GM21360 (cell line): Measurements from ENCODE around the gene MACROD2.
"Not testable (repeated sequence)": the region's sequence is repeated elsewhere in the genome, so short reads cannot be mapped to it uniquely, and the experiment has no call there.

Experiments used
- ATAC-seq: cut with Tn5 transposase; IDR thresholded peaks from one replicate; pipeline ENCODE4 v1.9.1; 2021; ENCODE audit warnings: mild to moderate bottlenecking, moderate library complexity; ENCODE audit not compliant: unreplicated experiment

MACROD2 gene

GRCh38 chr20:15930311-15931305 lies 1935.3 kb downstream of the MACROD2 start:
- no peak for ATAC-seq

GRCh38 chr20:15931897-15932296 lies 1936.6 kb downstream of the MACROD2 start:
- no peak for ATAC-seq

DNA sequence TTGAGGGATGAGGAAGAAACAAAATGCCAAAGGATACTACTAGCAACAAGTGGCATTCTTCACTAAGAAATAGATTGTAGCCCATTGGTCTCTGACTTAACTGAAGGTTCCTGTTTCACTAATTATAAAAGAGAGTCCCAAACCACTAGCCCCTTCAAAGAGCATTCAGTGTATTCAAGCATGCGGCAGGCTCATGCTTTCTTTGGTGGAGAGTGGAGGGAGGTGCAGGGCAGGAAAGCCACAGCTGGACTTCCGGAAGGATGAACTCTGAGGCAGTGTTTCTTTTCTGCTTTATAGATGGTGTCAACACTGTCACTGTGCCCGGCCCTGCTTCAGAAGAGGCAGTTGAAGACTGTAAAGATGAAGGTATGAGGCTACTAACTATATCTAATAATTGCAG lies 1941.9 kb downstream of the MACROD2 start:
- peak; percentile 86 for ATAC-seq

- no peak for ATAC-seq
Measured at GRCh38 chr20:15938847-15939246, 1943.5 kb downstream of the MACROD2 start.

DNA sequence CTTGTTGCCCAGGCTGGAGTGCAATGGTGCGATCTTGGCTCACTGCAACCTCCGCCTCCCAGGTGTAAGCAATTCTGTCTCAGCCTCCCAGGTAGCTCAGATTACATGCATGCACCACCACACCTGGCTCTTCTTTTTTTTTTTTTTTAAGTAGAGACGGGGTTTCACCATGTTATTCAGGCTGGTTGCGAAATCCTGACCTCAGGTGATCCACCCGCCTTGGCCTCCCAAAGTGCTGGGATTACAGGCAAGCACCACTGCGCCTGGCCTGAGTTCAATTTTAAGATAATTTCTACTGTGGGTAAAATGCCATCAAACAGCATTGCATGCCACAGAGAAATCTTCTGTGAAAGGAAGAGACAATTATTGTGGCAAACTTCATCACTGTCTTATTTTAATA lies 1944.8 kb downstream of the MACROD2 start:
- ATAC-seq: no peak

- ATAC-seq: no peak
Measured at GRCh38 chr20:15942130-15942529, 1946.8 kb downstream of the MACROD2 start.

DNA sequence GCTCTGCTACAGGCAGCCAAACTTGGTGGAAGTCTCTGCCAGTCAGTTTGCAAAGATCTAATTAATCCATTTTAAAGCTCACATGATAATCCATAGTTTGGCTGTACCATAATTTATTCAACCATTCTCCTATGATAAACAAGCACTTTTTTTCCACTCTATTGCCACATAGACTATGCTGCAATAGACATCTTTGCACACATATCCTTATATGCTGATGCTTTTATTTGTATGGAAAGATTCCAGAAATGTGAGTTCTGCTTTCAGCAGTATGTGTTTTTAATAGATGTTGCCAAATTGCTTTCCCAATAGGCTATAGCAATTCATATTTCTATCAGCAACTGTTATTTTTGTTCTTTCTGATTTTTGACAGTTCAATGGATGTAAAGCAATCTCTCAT lies 1950.0 kb downstream of the MACROD2 start:
- no peak for ATAC-seq

DNA sequence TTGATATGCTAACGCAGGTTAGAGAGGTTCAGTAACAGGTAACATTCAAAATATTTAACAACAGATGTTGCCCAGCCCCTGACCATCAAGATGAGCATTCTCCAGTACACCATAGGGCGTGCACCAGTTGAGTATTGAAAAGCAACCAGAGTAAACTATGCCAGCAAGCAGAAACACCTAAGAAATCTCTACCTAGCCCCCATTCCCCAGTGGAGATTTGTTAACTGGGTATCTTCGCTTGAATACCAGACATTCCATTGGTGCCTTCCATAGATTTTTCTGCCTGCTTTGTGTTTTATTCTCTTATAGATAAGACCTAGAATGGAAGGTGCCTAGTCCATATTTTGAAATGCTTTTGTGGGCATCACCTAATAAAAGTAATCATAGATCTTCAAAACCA lies 1954.1 kb downstream of the MACROD2 start:
- no peak for ATAC-seq

DNA sequence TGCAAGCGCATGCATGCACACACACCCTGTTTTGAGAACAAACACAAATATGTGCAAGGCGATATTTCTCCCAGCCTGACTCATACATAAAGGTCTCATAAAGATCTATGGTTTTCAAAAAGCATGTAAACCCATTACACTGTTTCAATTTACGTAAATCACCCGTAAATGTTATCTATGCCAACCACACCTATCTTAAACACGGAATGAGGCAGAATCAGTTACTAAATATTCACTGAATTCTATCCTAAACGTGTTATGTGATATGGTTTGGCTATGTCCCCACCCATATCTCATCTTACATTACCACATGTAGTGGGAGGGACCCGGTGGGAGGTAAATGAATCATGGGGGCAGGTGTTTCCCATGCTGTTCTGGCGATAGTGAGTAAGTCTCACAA lies 1956.3 kb downstream of the MACROD2 start:
- no peak for ATAC-seq

DNA sequence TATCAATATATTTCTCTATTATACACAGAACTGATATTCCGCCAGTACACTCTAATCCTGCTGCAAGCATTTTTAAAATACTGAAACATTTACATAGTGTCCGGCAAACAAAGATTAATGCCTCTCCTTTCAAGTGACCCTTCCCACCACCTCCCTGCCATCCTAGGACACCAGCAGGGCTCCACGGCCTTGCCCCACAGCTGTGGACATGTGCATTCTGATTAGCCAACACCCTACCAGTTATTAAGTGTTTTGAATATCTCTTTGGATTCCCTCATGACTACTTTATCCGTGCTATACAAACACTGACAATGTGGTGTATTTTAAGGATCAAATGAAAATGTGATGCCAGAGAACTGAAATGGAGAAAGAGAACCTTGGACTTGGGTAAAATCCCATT lies 1962.8 kb downstream of the MACROD2 start:
- no peak for ATAC-seq

- ATAC-seq: no peak
Measured at GRCh38 chr20:15965165-15965564, 1969.8 kb downstream of the MACROD2 start.

- ATAC-seq: no peak
Measured at GRCh38 chr20:15967334-15967733, 1972.0 kb downstream of the MACROD2 start.

DNA sequence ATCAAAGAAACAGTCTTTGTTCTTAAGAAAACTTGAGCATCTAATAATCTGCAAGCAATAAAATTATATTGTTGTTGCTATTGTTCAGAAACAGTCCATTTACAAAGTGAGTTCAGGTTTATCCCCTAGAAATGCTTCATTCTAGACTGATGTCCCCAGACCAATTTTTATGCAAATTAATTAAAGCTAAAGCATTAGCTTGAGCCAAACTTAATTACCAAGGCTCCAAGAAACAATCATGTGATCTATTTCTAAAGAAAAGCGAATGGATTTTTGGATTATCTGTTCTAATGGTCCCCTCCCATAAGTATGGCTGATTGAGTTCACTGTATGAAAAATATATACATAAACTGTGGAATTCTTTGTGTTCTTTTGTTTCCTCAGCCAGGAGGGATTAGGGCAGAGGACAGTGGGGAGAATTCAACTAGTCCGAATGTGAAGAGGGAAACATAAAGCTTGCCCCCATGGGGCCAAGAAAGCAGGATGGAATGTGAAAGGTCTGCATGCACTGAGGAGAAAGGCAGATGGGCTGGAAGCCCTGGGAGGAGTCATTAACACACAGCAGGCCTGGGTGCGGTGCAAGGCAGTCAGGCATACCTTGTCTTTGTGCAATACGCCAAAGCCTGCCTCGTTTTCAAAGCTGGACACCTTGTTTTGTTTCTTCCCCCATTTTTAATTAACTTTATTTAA lies 1980.9 kb downstream of the MACROD2 start:
- ATAC-seq: no peak

- ATAC-seq: no peak
Measured at GRCh38 chr20:15977026-15977425, 1981.7 kb downstream of the MACROD2 start.

- ATAC-seq: no peak
Measured at GRCh38 chr20:15977758-15978157, 1982.4 kb downstream of the MACROD2 start.

GRCh38 chr20:15985494-15986368 lies 1990.4 kb downstream of the MACROD2 start:
- not testable (repeated sequence) for ATAC-seq

DNA sequence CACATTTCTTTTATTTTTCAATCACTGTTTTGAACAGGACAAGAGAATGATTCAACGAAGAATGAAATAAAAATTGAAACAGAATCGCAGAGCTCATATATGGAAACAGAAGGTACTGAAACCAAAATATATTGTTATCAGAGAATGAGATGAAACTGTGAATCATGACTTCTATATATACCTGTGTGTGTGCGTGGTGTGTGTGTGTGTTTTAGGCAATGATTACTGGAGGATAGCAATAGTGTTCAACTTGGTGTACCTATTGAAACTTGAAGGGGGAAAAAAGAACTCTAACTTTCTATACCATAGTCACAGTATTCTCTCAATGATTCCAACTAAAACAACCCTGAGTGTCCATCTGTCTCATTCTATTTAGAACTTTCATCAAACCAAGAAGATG lies 1991.4 kb downstream of the MACROD2 start:
- ATAC-seq: peak; percentile 95

DNA sequence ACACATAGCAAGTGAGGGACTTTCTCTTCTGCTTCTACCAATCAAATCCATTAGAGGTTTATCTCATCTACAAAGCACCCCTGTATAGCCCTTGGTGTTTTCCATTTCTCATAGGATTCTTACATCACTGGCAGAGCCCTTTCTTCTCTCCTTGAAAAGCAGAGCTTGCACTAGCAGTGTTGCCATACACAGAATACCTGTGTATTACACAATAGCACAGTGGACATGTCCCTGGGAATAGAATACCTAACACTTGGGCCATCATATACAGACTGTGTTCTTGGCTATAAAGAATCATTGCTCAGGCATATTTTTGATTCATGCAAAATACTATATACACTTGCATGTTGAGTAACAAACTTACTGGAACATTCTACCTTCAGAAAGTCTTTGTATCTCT lies 1996.0 kb downstream of the MACROD2 start:
- no peak for ATAC-seq

DNA sequence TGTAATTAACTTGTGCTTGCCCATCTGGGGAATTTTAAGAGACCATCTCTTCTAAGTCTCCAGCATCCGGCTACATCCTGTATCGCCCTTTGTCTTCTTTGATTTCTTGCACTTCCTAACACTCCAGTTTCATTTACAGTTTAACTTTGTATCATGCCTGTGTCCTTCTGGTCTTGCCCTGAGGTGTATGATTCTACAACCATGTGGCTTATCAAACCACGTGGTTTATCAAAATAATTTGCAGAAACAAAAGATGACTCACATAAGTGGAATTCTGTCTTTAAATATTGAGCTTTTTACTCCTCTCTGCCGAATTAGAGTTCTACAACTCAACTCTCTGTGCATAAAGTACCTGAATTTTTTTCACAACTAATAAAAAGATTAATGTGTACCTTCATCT lies 1997.2 kb downstream of the MACROD2 start:
- ATAC-seq: no peak

DNA sequence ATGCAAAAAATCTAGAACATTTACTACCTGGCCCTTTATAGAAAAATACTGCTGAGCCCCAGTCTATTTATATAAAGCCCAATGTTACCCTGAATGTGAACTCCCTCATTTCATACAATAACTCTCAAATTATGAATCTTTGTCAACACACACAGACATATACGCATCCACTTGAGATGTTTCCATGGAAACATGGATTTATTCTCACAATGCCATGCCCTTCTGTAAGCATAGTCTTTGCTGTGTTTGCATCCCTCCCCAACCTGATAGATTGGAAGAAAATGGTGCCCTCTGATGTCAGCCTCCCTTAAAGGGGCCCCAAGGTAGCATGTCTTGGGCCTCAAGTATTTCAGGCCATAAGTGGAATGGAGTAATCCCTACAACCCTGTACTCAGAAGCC lies 2004.8 kb downstream of the MACROD2 start:
- ATAC-seq: no peak

GRCh38 chr20:16001286-16001685 lies 2006.0 kb downstream of the MACROD2 start:
- no peak for ATAC-seq
